ENCODE results near the gene TOM1.
"Not testable (repeated sequence)": the region's sequence is repeated elsewhere in the genome, so short reads cannot be mapped to it uniquely, and the experiment has no call there.

The TOM1 gene

DNA sequence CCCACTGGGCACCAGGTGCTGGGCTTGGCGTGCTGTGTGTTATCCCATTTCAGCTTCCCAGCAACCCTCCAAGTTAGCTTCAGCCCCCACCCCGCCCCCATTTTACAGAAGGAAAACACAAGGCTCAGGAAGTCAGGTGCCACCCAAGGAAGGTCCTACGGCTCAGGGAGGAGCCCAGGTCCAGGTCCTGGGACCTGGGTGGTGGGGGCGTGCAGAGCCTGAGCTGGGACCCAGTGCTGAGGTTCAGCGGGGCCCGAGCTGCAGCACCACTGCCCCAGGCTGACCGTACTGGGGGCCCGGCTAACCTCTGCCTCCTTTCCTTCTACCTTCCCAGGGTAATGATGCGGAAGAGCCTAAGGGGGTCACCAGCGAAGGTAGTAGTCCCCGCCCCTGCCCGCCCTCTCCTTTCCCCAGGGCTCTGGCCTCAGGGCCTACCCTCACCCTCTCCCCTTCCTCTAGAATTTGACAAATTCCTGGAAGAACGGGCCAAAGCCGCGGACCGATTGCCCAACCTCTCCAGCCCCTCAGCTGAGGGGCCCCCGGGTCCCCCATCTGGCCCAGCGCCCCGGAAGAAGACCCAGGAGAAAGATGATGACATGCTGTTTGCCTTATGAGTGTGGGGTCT is 47.0 kb downstream of the TOM1 start:
- DNase-seq, result no peak

DNA sequence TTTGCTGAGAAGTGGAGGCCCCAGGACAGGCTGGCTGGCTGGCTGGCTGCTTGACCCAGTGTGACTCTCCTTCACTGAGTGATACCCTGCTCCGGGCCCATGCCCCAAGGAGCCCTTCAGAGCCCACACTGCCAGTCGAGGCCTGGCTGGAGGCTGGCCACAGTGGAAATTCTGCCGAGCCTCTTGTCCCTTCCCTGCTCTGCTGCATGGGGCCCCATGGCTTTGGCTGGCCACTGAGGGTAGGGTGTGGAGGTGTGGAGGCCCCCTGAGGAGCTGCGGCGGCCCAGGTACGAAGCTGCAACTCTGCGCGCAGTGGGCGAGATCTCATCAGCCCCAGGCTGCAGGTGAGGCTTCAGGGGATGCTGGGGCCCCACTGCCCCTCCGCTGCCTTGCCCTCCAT is 47.8 kb downstream of the TOM1 start:
- DNase-seq, result no peak

DNA sequence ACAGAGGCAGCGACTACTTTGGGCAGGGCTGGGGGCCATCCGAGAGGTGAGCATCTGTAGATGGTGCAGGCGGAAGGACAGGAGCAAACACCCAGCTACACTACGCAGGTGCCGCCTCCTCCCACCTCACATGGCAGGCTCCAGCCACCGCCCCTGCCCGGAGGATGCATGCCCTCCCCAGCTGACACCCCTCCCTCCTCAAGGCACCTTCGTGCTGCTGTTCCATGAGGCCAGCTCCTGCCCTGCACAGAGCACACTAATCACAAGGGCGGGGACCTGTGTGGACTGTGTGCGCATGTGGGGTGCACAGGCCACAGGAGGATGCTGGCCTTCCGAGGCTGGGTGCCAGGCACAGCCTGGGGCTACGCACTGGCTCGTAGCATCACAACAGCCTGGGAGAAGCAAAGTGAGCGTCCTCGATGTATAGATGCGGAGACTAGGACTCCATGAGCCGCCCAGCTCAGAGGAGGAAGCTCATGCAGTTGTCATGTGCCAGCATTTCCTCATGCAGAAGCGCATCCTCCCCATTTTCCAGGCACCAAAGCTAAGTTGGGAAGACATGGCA is 48.4 kb downstream of the TOM1 start:
- no peak for DNase-seq

DNA sequence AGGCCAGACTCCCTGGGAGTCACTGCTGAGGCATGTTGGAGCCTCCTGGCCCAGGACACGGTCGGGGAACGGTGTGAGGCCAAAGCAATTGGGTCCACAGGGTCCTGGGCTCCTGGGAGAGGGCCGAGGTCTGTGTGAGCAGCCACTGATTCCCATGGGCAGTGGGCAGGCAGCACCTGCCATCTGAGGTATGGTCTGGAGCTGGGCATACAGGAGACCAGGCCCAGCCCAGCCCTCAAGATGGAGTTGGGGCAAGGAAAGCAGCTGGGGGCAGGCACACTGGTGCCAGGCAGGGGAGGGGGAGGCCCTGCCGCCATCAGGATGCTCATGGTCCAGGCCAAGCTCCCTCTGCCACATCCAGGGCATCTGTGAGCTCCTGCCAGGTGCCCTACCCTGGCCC is 49.0 kb downstream of the TOM1 start:
- DNase-seq, result no peak

DNA sequence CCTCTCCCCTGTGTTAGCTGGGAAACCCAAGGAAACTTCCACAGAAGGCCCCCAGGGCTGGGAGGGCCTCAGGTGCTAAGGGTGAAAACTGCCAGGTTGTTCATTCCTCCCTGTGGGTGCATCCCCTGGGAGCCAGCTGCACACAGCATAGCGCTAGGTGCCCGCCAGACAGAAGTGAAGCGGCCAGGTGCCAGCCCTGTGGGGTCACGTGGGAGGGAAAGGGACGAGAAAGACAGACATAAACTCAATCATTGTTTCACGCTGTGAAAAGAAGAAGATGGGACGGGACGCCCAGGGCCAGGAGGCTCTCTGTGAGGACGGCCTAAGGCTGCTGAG is 49.6 kb downstream of the TOM1 start:
- no peak for DNase-seq

DNA sequence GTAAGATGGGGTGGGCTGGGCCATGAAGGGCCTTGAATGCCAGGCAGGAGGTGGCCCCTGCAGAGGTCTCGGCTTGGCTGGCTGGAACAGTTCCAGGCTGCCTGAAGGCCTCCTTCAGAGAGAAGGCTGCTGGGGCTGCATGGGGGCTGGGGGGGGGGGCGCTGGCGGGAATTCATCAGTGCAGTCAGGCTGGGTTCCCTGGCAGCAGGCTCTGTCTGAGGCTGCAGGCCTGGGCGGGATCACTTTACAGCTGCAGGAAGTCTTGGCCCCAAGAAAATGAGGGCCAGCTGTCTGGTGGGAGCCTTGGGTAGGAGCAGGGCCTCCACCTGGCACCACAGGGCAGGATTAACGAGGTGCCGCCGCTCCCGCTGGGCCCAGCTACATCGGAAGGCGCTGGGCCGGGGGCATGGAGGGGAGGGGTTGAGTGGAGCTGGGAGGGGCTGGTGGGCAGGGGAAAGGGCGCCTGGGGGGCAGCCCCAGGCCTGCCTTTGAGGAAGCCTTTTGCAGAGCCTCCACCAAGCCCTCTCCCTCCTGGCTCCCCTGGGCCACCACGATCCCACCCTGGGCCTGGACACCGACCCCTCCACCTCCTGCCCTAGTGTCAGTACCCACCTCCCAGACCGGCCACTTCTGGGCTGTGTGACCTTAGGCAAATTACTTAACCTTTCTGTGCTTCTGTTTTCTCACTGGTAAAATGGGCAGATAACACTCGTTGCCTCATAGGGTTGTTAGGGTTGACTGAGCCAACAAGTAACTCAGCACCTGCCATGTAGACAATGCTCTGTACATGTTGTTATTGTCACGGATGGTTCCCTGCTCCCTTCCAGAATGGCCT is 50.2 kb downstream of the TOM1 start:
- DNase-seq, result no peak

DNA sequence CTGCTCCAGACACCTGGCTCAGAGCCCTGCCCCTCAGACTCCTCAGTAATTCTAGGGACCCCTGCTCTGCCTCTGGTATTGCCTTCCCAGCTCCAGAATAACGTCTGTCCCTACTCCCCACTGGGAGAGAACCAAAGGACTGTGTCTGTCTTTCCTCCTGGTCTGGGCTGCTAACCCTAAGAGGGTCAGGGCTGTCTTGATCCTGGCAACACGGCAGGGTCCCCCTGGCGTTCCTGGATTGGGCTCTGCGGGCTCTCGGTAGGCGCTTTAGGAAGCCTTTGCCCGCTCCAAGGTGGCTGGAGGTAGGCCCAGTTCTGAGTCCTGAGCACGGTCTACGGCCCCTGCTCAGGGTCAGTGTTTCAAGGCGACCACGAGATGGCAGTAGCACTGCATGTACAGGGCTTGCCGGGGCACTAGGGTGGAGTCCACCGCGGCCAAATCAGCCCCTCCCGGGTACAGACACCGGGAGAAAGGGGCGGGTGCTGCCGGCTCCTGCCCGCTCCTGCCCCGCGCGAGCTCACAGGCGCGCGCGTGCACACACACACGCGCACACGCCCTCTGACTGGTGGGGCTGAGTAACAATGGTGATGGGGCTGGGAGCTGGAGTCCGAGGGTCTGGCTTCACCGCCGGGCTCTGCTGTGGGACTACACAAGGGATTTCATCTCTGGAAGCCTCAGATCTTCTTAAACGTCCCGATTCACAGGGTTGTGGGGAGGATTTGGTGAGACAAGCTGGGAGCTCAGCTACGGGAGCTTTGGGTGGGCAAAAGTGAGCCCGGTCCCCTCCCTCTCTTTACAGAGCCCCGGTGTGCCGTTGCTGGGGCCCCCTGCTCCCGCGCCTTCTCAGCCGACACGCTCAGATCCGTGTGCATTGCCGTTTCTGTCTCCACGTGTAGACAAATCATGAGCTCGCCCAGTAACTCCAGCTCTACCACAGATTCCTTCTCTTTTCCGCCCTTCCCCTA is 51.1 kb downstream of the TOM1 start:
- peak; percentile 60 to 91 (median 77) for DNase-seq

DNA sequence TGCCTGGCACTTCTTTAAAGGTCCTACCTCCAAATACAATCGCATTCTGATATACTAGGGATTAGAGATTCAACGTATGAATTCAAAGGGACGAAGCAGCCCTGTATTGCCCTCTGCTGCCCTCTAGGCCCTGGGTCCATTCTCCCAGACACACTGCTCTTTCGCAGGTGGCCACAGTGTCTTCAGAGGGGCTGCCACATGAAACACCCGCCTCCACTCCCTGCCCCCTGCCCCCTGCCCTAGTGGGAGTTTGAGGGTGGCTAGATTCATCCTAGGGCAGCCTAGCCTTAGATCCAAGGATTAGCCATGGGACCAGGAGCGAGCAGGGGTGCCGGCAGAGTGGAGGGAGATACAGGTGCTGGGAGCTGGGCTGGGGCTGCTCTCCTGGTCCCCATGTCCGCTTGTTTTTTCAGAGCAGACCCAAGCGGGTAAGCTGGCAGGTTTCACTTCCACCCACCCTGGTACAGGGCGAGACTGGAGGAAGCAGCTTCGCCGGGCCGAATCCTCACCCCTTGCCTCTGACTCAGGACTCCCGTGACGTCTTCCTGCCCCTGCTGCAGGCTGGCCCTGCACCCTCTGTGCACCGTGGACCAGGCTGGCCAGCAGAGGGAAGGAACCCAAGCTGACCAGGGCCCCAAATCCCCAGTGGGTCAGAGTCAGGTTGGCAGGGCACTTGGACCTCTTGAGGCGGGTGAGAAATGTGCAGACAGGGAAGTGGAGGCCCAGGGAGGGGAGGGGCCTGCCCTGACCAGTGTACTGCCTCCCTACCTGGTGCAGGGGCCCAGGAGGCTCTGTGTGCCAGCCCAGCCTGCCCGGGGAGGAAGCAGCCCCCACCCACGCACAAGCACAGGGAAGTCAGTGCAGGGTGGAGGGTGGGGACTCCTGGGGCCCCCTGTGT is 52.8 kb downstream of the TOM1 start:
- peak in 2 of 5 experiments; percentile 14 to 51 for DNase-seq

DNA sequence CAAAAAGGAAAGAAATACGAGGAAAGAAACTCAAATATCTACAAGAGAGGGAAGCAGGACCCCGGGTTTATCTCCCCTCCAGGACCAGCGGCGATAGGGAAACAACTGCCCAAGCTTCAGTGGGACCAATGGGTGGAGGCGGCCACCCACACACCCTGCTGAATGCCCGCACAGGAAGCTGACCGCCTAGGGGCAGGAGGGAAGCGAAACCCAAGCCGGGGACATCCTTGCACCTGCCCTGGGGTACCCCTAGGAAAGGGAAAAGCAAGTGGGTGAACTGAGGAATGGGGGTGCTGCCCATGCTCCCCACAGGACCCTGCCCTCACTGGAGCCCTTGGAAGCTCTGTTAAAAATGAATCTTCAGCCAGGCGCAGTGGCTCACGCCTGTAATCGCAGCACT is 53.6 kb downstream of the TOM1 start:
- DNase-seq, result no peak

DNA sequence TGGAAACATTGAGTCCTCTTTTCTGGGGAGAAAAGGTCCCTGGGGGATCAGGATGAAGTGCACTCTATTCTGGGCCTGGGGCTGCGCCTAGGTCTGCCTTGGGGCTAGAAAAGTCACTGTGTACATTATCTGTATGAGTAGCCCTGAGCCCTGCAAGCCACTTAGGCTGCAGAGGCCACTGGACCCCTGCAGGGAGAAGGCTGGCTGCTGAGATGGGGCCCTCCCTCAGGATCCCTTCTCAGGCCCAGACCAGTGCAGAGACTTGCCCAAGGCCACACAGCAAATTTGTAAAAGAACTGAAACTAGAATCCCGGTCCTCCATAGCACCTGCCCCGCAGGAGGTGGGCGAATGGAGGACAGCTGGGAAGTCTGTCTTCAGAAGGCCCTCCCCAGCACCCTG is 54.4 kb downstream of the TOM1 start:
- DNase-seq, result no peak

DNA sequence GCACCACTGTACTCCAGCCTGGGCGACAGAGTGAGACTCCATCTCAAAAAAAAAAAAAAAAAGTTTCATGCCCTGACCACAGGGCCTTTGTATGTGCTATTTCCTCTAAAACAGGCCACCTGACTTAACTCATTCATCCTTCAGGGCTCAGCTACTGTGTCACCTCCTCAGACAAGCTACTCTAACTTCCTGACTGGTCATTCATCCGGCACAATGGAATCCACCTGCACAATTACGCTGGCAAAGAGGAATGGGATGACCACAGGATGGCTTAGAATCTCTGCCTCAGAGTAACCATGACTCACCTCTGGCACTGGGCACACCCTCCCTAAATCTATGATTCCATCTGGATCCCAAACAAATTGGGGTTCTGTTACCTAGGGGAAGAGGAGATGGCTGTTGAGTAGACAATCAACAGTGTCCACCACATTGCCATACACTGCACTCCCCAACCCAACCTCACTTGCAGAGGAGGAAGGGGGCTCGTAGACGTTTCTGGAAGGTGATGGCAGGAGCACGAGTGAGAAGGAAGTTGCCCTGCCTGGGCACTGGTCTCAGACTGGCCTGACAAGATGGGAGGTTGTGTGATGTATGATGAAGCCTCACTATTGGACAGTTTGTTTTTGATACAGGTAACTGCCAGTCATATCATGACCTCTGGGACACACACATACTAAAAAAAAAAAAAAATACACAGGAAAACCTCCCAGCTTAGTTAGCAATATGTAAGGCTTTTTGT is 58.4 kb downstream of the TOM1 start:
- DNase-seq, result no peak

DNA sequence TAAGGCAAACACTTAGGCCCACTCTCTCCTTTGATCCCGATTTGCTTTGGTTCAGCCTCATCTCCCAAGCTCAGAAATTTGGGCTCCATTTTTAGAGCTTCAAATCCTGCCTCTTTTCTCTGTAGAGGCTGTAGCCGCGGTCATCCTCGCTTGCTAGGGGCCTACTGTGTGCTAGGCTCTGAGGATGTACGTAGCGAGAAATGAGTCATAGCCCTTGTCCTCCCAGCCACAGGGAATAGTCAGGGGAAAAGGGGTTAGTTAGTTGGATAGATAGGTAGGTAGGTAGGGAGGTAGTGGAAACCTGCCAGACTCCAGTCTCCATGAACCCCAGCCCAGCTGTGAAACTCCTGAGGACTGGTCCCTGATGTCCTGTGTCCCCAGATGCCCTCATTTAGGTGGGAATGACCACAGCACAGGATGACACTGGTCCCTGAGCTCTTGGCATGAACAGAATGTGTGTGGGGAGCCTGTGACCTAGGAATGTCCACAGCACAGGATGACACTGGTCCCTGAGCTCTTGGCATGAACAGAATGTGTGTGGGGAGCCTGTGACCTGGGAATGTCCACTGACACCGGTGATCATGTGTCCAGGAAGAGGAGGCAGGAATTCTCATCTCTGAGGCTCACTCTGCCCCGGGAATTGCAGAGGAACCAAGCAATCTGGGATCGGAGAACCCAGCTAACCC is 59.8 kb downstream of the TOM1 start:
- DNase-seq, result no peak

DNA sequence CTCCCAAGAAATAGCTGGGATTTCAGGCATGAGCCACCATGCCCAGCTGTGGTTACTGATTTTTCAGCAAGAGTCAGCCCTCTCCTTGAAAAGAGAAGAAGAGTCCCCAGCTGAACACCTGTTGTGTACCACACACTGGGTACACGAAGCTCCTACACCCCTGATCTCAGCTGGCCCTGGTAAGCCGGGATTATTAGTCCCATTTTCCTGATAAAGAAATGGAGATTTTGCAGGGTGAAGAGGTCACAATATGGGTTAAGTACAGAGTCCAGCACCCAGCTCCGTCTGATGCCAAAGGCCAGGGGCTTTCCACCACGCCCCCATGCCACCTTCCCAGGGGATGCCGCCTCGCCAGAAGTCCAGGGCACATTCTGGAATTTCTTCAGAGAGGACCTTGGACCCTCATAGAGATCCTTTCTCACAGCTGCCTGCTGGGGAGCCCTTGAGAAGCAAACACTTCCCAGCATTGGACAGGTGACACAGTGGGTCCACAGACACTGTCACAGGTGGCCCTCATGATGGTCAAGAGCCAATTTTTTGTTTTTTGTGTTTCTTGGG is 61.4 kb downstream of the TOM1 start:
- DNase-seq, result no peak

DNA sequence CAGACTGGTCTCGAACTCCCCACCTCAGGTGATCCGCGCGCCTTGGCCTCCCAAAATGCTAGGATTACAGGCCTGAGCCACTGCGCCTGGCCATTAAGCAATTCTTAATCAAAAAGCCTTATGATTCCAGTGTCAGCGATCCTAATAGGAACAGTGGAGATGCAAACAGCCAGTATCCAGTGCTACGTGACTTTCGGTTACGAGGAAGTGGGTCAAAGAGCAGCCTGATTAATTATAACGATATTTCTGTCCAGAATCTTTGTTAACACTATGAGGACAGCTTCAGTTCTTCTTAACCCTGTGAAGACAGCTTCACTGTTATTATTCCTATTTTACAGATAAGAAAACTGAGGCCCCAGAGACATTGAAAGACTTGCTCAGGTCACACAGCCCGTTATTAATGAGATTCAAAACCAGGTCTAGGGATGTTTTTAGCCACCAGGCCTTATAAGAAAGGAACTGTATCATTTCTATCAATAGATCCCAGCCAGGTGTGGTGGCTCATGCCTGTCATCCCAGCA is 63.9 kb downstream of the TOM1 start:
- no peak for DNase-seq

DNA sequence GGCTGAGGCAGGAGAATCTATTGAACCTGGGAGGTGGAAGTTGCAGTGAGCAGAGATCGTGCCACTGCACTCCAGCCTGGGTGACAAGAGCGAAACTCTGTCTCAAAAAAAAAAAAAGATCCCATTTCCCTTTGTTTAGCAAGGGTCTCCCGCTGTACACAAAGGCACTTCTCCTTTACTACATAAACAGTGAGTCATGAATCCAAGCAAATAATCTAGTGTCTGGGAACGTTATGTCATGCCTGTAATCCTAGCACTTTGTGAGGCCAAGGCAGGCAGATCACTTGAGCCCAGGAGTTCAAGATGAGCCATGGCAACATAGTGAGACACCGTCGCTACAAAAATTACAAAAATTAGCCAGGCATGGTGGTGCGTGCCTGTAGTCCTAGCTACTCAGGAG is 64.5 kb downstream of the TOM1 start:
- not testable (repeated sequence) for DNase-seq

DNA sequence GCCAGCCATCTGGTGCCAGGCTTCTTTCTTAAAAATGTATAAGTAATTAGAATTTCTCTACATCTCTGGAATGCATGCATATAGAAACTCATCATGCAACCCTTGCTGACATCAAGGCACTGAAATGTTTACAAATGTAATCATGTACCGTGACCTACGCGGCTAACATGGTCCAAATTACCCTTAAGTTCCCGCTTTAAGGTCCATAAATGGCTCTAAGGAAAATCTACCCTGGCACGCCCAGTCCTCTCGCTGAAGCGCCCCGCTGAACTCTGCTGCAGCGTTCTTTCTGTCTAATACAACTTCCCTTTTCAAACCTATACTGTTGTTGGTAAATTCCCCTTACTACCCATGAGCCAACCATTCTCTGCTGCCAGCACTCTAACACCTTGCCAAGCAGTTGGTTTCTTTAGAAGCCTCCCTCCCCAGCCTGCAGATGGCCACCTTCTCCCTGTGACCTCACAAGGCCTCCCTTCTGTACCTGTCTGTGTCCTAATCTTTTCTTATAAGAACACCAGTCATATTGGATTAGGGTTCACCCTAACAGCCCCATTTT is 67.7 kb downstream of the TOM1 start:
- DNase-seq, result no peak

DNA sequence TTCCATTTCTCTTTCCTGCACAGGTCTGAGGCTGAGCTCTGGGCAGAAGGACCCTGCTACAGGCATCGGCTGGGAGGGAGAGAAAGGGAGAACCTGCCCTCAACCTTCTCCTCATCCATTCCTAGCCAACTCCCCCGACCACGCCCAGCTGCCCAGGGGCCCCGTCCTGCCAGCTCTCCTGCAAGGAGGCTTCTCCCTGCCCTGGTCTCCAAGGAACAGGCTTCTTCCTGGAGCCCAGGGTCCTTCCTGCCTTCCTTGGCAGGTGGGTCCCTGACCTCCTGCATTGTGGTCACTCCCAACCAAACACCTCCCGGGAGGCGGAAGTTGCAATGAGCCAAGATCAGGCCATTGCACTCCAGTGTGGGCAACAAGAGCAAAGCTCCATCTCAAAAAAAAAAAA is 68.7 kb downstream of the TOM1 start:
- no peak for DNase-seq

DNA sequence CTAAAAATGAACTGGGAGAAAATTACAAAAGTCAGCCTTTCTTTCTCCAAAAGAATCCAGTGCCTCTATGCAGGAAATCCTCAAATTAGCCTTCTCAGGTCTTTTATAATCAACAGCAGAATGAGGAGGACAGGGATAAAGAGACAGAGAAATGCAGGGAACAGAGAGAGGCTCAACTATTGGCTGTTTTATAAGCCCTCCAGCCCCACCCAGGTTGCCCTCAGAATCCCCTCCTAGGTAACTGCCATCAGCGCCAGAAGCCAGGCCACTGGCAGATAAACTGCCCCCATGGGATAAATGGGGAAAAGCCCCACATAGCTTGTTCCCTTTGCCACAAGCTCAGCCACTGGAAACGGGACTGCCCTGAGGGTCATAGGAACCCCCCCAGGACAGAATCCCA is 70.3 kb downstream of the TOM1 start:
- no peak for DNase-seq

DNA sequence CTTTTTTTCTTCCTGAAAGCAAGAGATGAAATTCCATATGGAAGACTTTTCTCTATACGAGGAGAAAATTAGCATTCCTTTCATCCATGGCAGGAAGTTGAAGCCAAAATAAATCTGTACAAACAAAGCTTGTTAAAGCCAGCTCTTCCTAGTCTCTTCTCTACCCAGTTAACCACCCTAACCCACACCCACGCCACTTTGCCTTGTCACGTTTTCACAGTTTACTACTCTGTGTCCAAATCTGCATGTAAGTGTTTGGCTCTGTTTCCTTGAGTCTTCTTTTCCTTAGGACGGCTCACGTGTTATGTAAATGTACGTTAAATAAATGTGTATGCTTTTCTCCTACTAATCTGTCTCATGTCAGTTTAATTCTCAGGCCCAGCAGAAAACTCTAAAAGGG is 74.1 kb downstream of the TOM1 start:
- no peak for DNase-seq

DNA sequence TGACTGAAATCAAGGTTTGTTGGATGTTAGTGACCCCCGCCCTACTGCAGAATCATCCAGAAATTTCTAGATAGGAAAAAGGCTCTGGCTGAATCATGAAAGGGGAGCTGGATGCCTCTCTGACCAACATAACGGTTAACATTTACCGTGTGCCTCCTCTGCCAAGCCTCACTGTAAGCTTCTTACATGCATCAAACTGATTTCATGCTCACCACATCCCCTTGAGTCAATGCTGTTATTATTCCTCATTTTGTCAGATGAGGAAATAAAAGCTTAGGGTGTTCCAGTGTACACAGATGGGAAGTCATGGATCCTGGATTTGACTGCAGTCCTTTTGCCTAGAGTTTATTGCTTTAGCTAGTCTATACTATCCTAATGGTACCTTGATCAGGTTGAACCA is 75.3 kb downstream of the TOM1 start:
- DNase-seq, result no peak
